Thyroid gland (tissue), 4 donors: ENCODE results near the gene PATJ. TPM values are rescaled to one million over a fixed set of nuclear protein-coding genes. Genes with fewer than 3 reads are reported as not detected.
"Not testable (repeated sequence)": the region's sequence is repeated elsewhere in the genome, so short reads cannot be mapped to it uniquely, and the experiment has no call there.

Experiments
- DNase-seq, 2 donors: peaks; one replicate each; pipeline ENCODE4 v3.0.0-alpha.2; 2019
- H3K27ac ChIP-seq, 3 donors: fragments of 200-600 bp; sonication (generic); 1 replicate in 2 of 3; 2 replicates in 1 of 3; pipeline ENCODE4 v1.5.1; 2016 to 2019; ENCODE audit warnings: mild to moderate bottlenecking in 1 of 3, moderate library complexity in 1 of 3
- H3K27me3 ChIP-seq: fragments of 200-600 bp; sonication (generic); one replicate; pipeline ENCODE4 v1.5.1; 2019
- H3K36me3 ChIP-seq, 2 donors: fragments of 200-600 bp; sonication (generic); one replicate each; pipeline ENCODE4 v1.5.1; 2016 to 2019
- H3K4me1 ChIP-seq, 2 donors: fragments of 200-600 bp; sonication (generic); one replicate each; pipeline ENCODE4 v1.5.1; 2017 to 2019
- H3K4me3 ChIP-seq, 3 donors: fragments of 200-600 bp; sonication (generic); replicated peaks in 1 of 3; 1 replicate in 2 of 3; 2 replicates in 1 of 3; pipeline ENCODE4 v1.5.1; 2016; ENCODE audit warnings: mild to moderate bottlenecking in 1 of 3
- H3K9me3 ChIP-seq: fragments of 200-600 bp; sonication (generic); one replicate; pipeline ENCODE4 v1.5.1; 2017
- POLR2A ChIP-seq, 2 donors: fragments of 450-650 bp; IDR thresholded peaks; one replicate each; pipeline ENCODE4 v1.6.1; 2017; ENCODE audit warnings: antibody characterized with exemption in 2 of 2, mild to moderate bottlenecking in 2 of 2, moderate library complexity in 1 of 2
- WGBS, 2 donors: methylation state at CpG; one replicate each; pipeline ENCODE4 v1.1.5; 2017; 5-methylcytosine and 5-hydroxymethylcytosine counted together
- intact Hi-C: fragments of 100-400 bp; cut with DNase I; formaldehyde crosslinking; loops from one replicate; pipeline ENCODE4 v1.15.1; 2023
- total RNA-seq, 4 donors: library from RNA; depleted of rRNA; stranded (reverse); fragments of >200 nt; gene quantifications; one replicate each; pipeline ENCODE4 v1.2.3, GENCODE V29; 2016
- TF ChIP-seq, protein P1 (sequence below), 6 experiments: fragments of 200-600 bp in 3 of 6; fragments of 450-650 bp in 3 of 6; sonication (generic) in 3 of 6; IDR thresholded peaks; one replicate each; pipeline ENCODE4 v1.5.1; 2016 to 2019; ENCODE audit warnings: antibody characterized with exemption in 6 of 6, mild to moderate bottlenecking in 2 of 6, inconsistent platforms in 1 of 6, moderate library complexity in 1 of 6

The PATJ gene
- total RNA-seq, 4 donors from 2014 or later: 94.7 to 221 (median 119) TPM

DNA sequence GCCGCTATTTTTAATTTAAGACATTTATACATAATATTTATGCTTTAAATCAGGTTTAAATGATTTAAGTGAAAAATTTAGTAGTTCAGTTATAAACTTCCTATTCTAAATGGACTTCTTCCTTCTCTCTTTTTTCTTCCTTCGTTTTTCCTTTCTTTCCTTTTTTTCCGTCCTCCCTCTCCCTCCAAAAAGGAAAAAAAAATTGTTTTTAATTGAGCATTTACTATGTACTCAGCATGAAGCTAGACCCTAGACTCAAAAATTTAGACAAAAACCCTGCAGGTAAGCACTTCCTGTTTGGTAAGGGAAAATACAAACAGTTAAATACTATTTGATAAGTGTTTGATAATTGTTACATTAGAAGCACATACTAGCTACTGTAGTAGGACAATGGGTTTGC, 14.7 kb upstream of the PATJ start:
- H3K4me1 ChIP-seq: peaks cover 8 to 13% of the 10 kb centered on the region in 2 donors
- intact Hi-C loops: no loop called here
- H3K36me3 ChIP-seq: no peaks in the 10 kb centered on the region
- no peaks in the 10 kb centered on the region for H3K27me3 ChIP-seq
- no peaks in the 10 kb centered on the region for H3K9me3 ChIP-seq
- 87 to 89% methylated on average over 3 of the region's 3 CpGs for WGBS, 2 donors
- H3K27ac ChIP-seq: no peak overlapping the region
- TF ChIP-seq POLR2A (IDR thresholded peaks at IDR 0.05): no peak
- TF ChIP-seq, protein P1, sequence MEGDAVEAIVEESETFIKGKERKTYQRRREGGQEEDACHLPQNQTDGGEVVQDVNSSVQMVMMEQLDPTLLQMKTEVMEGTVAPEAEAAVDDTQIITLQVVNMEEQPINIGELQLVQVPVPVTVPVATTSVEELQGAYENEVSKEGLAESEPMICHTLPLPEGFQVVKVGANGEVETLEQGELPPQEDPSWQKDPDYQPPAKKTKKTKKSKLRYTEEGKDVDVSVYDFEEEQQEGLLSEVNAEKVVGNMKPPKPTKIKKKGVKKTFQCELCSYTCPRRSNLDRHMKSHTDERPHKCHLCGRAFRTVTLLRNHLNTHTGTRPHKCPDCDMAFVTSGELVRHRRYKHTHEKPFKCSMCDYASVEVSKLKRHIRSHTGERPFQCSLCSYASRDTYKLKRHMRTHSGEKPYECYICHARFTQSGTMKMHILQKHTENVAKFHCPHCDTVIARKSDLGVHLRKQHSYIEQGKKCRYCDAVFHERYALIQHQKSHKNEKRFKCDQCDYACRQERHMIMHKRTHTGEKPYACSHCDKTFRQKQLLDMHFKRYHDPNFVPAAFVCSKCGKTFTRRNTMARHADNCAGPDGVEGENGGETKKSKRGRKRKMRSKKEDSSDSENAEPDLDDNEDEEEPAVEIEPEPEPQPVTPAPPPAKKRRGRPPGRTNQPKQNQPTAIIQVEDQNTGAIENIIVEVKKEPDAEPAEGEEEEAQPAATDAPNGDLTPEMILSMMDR (IDR thresholded peaks at IDR 0.05): no peak
- no peak for DNase-seq
- H3K4me3 ChIP-seq: no peak overlapping the region

DNA sequence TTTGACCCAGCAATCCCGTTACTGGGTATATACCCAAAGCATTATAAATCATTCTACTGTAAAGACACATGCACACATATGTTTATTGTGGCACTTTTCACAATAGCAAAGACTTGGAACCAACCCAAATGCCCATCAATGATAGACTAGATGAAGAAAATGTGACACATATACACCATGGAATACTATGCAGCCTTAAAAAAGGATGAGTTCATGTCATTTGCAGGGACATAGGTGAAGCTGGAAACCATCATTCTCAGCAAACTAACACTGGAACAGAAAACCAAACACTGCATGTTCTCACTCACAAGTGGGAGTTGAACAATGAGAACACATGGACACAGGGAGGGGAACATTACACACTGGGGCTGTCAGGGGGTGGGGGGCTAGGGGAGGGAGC, 11.6 kb upstream of the PATJ start:
- intact Hi-C loops, H3K27ac ChIP-seq, H3K36me3 ChIP-seq, H3K4me1 ChIP-seq, H3K27me3 ChIP-seq, H3K4me3 ChIP-seq, H3K9me3 ChIP-seq, DNase-seq: not testable (repeated sequence)
- WGBS, 2 donors: 0 to 48% methylated on average over 1 of the region's 1 CpG

DNA sequence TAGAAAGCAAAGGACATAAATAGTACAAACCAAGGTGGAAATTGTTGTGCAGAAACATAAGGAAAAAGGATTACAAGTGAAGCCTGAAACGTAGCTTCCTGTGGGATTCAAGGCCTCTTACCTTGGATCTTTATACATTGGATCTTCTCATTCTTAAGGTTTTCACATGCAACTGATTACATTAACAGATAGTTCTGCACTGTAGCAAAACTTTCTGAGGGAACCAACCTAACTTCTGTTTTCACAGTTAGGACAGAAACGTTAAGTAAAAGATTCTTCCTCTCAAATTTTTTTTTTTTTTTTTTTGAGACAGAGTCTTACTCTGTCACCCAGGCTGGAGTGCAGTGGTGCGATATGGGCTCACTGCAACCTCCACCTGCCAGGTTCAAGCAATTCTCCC, 9.6 kb upstream of the PATJ start:
- TF ChIP-seq, protein P1 (IDR thresholded peaks at IDR 0.05): no peak
- no peak for TF ChIP-seq POLR2A (IDR thresholded peaks at IDR 0.05)
- 69 to 73% methylated on average over 3 of the region's 3 CpGs for whole genome bisulfite sequencing, 2 donors
- DNase-seq: no peak
- H3K4me1 ChIP-seq: no peaks in the 10 kb centered on the region
- H3K36me3 ChIP-seq: no peaks in the 10 kb centered on the region
- no peaks in the 10 kb centered on the region for H3K9me3 ChIP-seq
- H3K27ac ChIP-seq: no peak overlapping the region
- no peak overlapping the region for H3K4me3 ChIP-seq
- H3K27me3 ChIP-seq: no peaks in the 10 kb centered on the region
- intact Hi-C loops: no loop called here

DNA sequence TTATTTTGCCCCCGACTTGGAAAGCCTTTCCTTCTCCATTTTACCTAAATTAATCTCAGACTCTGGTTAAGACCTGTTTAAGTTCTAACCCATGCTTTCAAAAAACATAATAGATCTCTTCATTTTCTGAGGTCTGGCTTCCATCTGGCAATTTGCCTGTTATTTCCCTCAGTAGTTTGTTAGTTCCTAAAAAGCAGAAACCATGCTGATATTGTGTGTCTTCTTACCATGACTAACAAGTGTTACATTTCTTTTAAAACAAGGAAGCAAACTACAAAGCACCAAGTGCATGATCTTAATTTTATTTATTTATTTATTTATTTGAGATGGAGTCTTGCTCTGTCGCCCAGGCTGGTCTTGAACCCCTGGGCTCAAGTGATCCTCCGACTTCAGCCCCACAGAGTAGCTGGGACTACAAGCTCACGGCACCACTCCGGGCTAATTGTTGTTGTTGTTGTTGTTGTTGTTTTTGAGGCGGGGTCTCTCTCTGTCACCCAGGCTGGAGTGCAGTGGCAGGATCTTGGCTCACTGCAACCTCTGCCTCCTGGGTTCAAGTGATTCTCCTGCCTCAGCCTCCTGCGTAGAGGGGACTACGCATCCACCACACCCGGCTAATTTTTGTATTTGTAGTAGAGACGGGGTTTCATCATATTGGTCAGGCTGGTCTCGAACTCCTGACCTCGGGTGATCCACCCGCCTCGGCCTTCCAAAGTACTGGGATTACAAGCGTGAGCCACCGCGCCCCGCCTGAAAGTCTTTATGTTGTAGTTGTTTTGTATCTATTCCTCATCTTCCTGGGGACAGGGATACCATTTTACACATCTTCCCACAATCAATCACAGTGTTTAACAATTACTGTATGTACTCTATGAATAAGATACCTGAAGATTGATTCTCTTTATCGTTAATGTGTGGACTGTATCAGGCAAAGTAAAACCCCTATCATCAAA, 1.3 kb upstream of the PATJ start:
- WGBS, 2 donors: 89 to 90% methylated on average over 19 of the region's 19 CpGs
- no peaks in the 10 kb centered on the region for H3K9me3 ChIP-seq
- peak overlapping the region; percentile 94 to 98 (median 97) for H3K27ac ChIP-seq
- H3K4me3 ChIP-seq: peak overlapping the region in 1 of 3 donors; percentile 72
- no peaks in the 10 kb centered on the region for H3K36me3 ChIP-seq
- intact Hi-C loops: no loop called here
- DNase-seq: no peak
- TF ChIP-seq, protein P1 (IDR thresholded peaks at IDR 0.05): no peak
- TF ChIP-seq POLR2A (IDR thresholded peaks at IDR 0.05): no peak
- peaks cover 4 to 25% of the 10 kb centered on the region in 2 donors for H3K4me1 ChIP-seq
- no peaks in the 10 kb centered on the region for H3K27me3 ChIP-seq

DNA sequence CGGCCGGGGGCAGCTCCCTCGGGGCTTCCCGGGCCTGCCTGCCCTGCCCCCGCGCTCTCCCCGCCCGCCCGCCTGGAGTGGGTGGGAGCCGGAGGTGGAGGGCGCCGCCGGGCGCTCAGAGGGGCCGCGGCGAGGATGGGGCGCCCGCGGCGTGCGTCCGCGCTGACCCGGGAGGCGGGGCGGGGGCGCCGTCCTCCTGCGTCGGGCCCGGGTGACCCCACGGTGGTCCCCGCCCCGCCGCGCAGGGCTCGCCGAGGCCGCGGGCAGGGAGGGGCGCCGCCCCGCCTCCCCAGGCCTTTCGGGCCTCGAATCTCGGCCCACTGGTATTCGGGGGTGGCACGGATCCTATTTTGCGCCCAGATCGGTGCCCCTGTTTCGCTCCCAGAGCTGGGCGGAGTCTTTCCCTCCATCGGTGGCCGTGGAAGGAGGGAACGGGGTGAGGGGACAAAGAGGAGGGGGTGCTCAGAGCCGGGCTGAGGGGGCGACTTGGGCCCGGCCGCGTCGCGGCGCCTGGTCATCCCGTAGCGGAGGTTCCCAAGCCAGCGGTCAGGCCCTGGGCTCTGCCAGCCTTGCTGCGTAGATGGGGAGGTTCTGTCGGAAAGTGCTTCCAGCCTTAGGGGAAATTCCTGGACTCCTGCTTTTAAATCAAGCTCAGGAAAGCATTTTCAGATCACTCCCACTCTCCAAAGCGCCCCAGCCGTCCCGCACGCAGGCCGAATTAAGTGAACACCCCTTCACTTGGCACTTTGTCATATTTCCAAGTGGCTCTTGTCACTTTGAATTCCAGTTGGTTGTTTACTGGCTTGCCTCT, 545 bp downstream of the PATJ start:
- peak in 1 of 2 donors; percentile 60 for TF ChIP-seq POLR2A (IDR thresholded peaks at IDR 0.05)
- TF ChIP-seq, protein P1 (IDR thresholded peaks at IDR 0.05): no peak
- intact Hi-C loops: no loop called here
- H3K4me3 ChIP-seq: peak overlapping the region; percentile 42 to 87 (median 72)
- peaks cover 14 to 29% of the 10 kb centered on the region in 2 donors for H3K4me1 ChIP-seq
- peak overlapping the region; percentile 94 to 98 (median 97) for H3K27ac ChIP-seq
- WGBS, 2 donors: 1 to 9% methylated on average over 21 to 22 of the region's 74 CpGs
- no peaks in the 10 kb centered on the region for H3K27me3 ChIP-seq
- H3K9me3 ChIP-seq: no peaks in the 10 kb centered on the region
- H3K36me3 ChIP-seq: no peaks in the 10 kb centered on the region
- peak; percentile 60 to 69 for DNase-seq
